ENCODE results near the gene FBXW8. TPM values are rescaled to one million over a fixed set of nuclear protein-coding genes. Genes with fewer than 3 reads are reported as not detected.

Gene FBXW8
- total RNA-seq, 4 donors from 2014 or later, result 9.1 to 19.0 (median 13.5) TPM

- H3K9me3 ChIP-seq, result no peaks in the 10 kb centered on the region
- H3K27me3 ChIP-seq, result no peaks in the 10 kb centered on the region
- no peaks in the 10 kb centered on the region for H3K4me1 ChIP-seq
- no peak overlapping the region for H3K27ac ChIP-seq
- peaks cover 41% of the 10 kb centered on the region for H3K36me3 ChIP-seq
- no peak overlapping the region for H3K4me3 ChIP-seq
- TF ChIP-seq POLR2AphosphoS5 (IDR thresholded peaks at IDR 0.05), result no peak
- TF ChIP-seq POLR2A (IDR thresholded peaks at IDR 0.05), result no peak
- no peak for TF ChIP-seq EP300 (IDR thresholded peaks at IDR 0.05)
- no peak for TF ChIP-seq CTCF (IDR thresholded peaks at IDR 0.05)
- WGBS, result 84% methylated on average over 8 of the region's 8 CpGs
- no peak for DNase-seq (ENCODE audit: low spot score in 2 of 2)
Measured at GRCh38 chr12:117007577-117007976, 96.8 kb downstream of the FBXW8 start.

- Histone ChIP-seq H3K36me3 (peaks cover 44% of the 10 kb centered on the region), H3K27ac (no peak overlapping the region), H3K4me3 (no peak overlapping the region), H3K9me3 (no peaks in the 10 kb centered on the region), H3K4me1 (no peaks in the 10 kb centered on the region), H3K27me3 (no peaks in the 10 kb centered on the region)
- TF ChIP-seq POLR2AphosphoS5 (IDR thresholded peaks at IDR 0.05), result no peak
- TF ChIP-seq POLR2A (IDR thresholded peaks at IDR 0.05), result no peak
- TF ChIP-seq EP300 (IDR thresholded peaks at IDR 0.05), result no peak
- TF ChIP-seq CTCF (IDR thresholded peaks at IDR 0.05), result no peak
- no peak for DNase-seq (ENCODE audit: low spot score in 2 of 2)
- 82% methylated on average over 8 of the region's 8 CpGs for WGBS
Measured at GRCh38 chr12:117009759-117010158, 99.0 kb downstream of the FBXW8 start.

- H3K36me3 ChIP-seq, result peaks cover 45% of the 10 kb centered on the region
- TF ChIP-seq CTCF (IDR thresholded peaks at IDR 0.05), result no peak
- no peak for TF ChIP-seq EP300 (IDR thresholded peaks at IDR 0.05)
- no peak for TF ChIP-seq POLR2AphosphoS5 (IDR thresholded peaks at IDR 0.05)
- TF ChIP-seq POLR2A (IDR thresholded peaks at IDR 0.05), result no peak
- no peak overlapping the region for H3K27ac ChIP-seq
- WGBS, result 75% methylated on average over 17 of the region's 17 CpGs
- no peak for DNase-seq (ENCODE audit: low spot score in 2 of 2)
- no peak overlapping the region for H3K4me3 ChIP-seq
- H3K9me3 ChIP-seq, result no peaks in the 10 kb centered on the region
- H3K27me3 ChIP-seq, result no peaks in the 10 kb centered on the region
- H3K4me1 ChIP-seq, result no peaks in the 10 kb centered on the region
Measured at GRCh38 chr12:117010693-117011451, 100.1 kb downstream of the FBXW8 start.

- 70% methylated on average over 4 of the region's 4 CpGs for WGBS
Measured at GRCh38 chr12:117011988-117012805, 101.4 kb downstream of the FBXW8 start.

More at GRCh38 chr12:117011988-117012805, 101.4 kb downstream of the FBXW8 start:
- no peak for DNase-seq (ENCODE audit: low spot score in 2 of 2)
- Histone ChIP-seq H3K4me3 (no peak overlapping the region), H3K9me3 (no peaks in the 10 kb centered on the region), H3K4me1 (no peaks in the 10 kb centered on the region), H3K27ac (no peak overlapping the region), H3K27me3 (no peaks in the 10 kb centered on the region), H3K36me3 (peaks cover 40% of the 10 kb centered on the region)
- TF ChIP-seq CTCF (IDR thresholded peaks at IDR 0.05), result no peak
- TF ChIP-seq POLR2AphosphoS5 (IDR thresholded peaks at IDR 0.05), result no peak
